Raji (cell line): ENCODE results near the gene GNG2.

Experiments
- POLR2A ChIP-seq: IDR thresholded peaks from 2 replicates; pipeline ENCODE4 v1.6.1; 2011; ENCODE audit warnings: low read depth, low read length, control low read depth; ENCODE audit not compliant: insufficient read depth

Gene GNG2

DNA sequence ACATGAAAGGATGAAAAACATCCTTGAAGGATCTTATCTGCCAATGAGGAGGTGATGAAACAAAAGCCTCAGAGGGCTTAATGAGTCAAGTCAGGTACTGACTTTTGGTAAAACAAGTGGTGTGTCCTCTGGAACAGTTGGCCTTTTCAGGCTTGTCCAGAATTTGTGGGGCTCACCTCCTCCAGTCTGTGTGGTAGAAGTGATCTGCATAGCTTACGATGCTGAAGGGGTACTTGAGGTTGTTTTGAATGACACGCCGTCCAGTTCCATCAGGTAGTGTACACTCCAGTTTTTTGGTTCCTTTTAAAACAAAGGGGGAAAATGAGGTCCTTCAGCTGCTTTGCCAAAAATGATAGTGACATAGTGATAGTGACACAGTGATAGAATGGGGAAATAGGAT is 145.9 kb downstream of the GNG2 start:
- no peak for TF ChIP-seq POLR2A

DNA sequence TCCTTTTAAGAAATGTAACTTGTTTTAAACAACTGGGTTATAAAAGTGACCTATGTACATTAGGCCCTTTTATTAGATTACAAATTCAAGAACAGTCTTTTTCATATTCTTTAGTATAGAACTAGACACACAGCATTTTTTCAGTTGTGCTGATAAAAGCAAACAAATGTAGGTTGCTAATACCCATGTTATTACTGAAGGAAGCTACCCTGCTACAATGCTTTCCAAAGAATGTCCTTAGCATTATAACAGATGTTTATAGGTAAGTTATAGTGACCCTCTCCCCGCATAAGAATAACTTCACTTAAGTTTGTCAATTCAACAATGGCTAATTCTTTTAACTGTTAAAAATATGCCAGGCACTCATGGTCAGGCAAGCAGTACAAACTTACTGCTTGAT is 146.8 kb downstream of the GNG2 start:
- TF ChIP-seq POLR2A, result no peak

GRCh38 chr14:52007637-52008036 is 147.2 kb downstream of the GNG2 start:
- no peak for TF ChIP-seq POLR2A

GRCh38 chr14:52008136-52008535 is 147.7 kb downstream of the GNG2 start:
- TF ChIP-seq POLR2A, result no peak

DNA sequence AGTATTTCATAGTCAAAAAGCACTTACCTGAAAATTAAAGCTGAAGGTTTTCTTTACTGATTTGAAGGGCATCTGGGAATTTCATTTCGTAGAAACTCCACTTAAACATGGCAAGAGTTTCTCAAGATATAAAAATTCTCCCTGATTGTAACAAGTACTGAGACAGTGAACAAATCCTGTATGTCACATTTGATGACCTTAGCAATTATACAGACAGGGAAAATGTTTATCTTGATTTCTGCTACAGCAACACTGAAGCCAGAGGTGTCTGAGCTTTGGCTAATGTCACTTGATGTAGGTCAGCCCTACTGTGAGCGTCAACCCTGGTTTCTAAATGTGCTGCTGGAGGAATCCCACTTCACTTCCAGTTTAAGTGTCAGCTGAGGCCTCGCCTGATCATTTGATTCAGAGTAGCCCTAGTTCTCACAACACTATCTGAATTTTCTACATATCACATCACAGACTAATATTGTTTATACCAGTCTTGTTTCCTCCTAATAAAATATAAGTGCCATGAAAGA is 149.8 kb downstream of the GNG2 start:
- no peak for TF ChIP-seq POLR2A

DNA sequence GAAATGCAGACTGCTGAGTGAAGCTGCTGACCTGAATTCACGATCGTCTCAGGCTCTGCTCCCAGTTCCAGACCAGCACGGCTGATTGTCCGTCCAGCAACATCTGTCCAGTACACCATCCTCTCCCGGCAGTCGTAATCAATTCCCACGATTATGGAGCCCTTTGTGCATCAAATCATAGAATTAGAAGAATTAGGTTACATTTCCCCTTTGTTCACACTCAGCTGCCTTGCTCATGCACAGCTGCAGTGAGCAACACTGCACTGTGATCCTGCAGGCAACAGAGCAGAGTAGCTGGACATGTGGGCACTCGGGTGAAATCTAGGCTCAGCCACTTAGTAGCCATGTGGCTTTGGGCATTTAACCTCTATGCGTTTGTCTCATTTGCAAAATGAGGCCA is 151.1 kb downstream of the GNG2 start:
- no peak for TF ChIP-seq POLR2A

DNA sequence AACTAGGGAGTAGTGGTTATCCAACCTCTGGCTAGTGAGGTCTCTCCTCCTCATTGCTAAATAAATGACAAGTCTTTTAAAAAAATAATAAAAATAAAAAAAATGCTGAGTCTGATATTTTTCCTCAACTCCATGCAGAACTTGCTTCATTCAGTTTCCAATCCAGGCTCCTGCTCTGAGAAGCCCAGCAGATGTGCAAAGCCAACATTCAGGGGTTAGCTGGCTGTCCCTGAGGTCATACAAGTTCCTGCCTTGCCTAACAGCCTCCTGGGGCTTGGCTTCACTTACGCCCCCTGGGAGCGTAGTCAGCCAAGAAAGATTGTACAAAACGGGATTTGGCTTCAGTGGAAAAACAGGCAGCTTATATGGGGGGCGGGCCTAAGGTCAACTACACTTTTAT is 152.2 kb downstream of the GNG2 start:
- TF ChIP-seq POLR2A, result no peak

DNA sequence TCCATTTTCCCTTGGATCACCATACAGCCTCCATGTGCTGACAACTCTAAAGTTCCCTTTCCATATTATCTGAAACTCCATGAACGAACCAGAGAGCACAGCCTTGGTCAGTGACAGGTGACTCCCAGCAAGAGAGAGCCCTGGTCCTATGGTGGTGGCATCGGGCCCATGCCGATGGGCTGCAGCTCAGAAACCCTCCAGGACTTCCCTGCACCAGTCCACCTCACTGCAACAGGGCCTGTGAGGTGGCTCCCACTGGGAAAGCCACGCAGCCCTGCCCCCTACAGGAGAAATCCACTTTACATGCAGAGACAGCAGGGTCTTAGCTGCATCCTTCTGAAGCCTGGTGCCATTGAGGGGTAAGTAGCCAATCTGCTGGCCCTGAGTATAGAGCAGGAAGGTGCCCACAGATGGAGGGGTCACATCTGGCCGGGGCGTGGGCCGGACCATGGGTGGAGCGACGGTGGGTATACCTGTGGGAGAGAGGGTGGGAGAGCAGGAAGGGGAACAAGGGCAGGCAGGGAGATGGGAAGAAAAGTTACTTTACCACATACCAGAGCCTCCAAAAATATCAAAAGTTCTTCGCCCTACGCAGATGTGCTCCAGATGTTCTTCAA is 153.7 kb downstream of the GNG2 start:
- TF ChIP-seq POLR2A, result no peak

- TF ChIP-seq POLR2A, result no peak
These were observed 154.3 kb downstream of the GNG2 start for GRCh38 chr14:52014601-52015267.

DNA sequence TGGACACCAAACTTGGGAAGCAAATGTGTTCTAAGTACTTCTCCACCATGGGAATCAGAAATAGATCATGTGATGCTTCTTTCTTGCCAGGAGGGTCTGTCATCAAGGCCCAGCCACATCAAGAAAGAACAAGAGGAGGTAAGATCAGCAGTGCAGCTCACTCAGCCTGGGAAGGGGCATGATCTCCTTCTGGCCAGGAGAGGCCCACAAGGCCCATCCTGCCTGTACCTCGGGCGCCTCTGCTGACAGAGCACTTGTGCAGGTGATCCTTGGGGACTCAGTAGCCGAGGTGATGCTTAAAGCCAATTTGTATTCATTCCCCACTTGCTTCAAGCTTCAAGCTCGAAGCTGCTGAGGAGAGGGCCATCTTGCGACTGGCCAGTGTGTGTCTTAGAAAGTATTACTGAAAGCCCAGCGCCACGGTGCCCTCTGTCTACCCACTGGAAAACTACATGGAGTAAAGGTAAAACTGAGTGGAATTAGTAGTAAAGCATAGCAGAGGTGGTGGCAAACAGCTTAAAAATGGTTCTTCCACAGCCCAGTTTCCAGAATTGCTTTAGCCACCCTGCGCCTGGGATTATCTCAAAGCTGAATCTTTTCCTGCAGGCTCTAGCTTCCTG is 155.1 kb downstream of the GNG2 start:
- no peak for TF ChIP-seq POLR2A

- no peak for TF ChIP-seq POLR2A
These were observed 157.8 kb downstream of the GNG2 start for GRCh38 chr14:52018252-52018651.

- no peak for TF ChIP-seq POLR2A
These were observed 158.6 kb downstream of the GNG2 start for GRCh38 chr14:52018970-52019369.
